IMR-90 (cell line): ENCODE measurements around the gene TPGS1. TPM values are rescaled to one million over a fixed set of nuclear protein-coding genes. Genes with fewer than 3 reads are reported as not detected.

Source experiments
- ATAC-seq: fragments of 200-7000 bp; cut with Tn5 transposase; 2 replicates; pipeline ENCODE4 v1.9.1; 2020; ENCODE audit warnings: low read depth, mild to moderate bottlenecking, moderate library complexity
- BruUV-seq: library from RNA; stranded (reverse); fragments of 400-500 nt; replicated peaks from 2 replicates; lab custom pipeline; 2021; lab: Mats Ljungman, UMichigan
- CTCF ChIA-PET: fragments of 300-600 bp; formaldehyde crosslinking; extraction: SDS; loops from one replicate; lab custom pipeline; 2021; ENCODE audit warnings: antibody characterized with exemption; lab: Yijun Ruan, JAX
- POLR2A ChIA-PET: fragments of 300-600 bp; sonication (Branson Sonifier 250); formaldehyde crosslinking; loops from one replicate; lab custom pipeline; 2022; ENCODE audit warnings: antibody characterized with exemption; ENCODE audit not compliant: unreplicated experiment; lab: Charles Lee
- DNase-seq: peaks from one replicate; pipeline ENCODE4 v3.0.0; 2013
- H2AFZ ChIP-seq: replicated peaks from 2 replicates; pipeline ENCODE3; 2013; ENCODE audit warnings: low read length, mild to moderate bottlenecking; ENCODE audit not compliant: poor library complexity
- H2AK5ac ChIP-seq: 2 replicates; pipeline ENCODE4 v1.6.1; 2013; ENCODE audit warnings: low read depth, low read length, inconsistent platforms
- H2AK9ac ChIP-seq: replicated peaks from 2 replicates; pipeline ENCODE3; 2013; ENCODE audit warnings: mild to moderate bottlenecking, low read depth, low read length, moderate library complexity; ENCODE audit not compliant: poor library complexity
- H2BK120ac ChIP-seq: 2 replicates; pipeline ENCODE4 v1.6.1; 2013; ENCODE audit warnings: low read depth, low read length, inconsistent platforms
- H2BK15ac ChIP-seq: 3 replicates; pipeline ENCODE4 v1.6.1; 2013; ENCODE audit warnings: low read depth, low read length, inconsistent platforms
- H2BK20ac ChIP-seq: 2 replicates; pipeline ENCODE4 v1.6.1; 2013; ENCODE audit warnings: low read depth, mild to moderate bottlenecking, inconsistent platforms, low read length, moderate library complexity
- H2BK5ac ChIP-seq: 2 replicates; pipeline ENCODE4 v1.6.1; 2013; ENCODE audit warnings: mild to moderate bottlenecking, low read depth, low read length, inconsistent platforms; ENCODE audit not compliant: poor library complexity, severe bottlenecking
- H3K14ac ChIP-seq: replicated peaks from 2 replicates; pipeline ENCODE4 v1.6.1; 2013; ENCODE audit warnings: low read depth, low read length, inconsistent platforms
- H3K18ac ChIP-seq: 2 replicates; pipeline ENCODE4 v1.6.1; 2013; ENCODE audit warnings: low read depth, low read length, control low read depth
- H3K23ac ChIP-seq: 2 replicates; pipeline ENCODE4 v1.6.1; 2013; ENCODE audit warnings: low read depth, low read length, inconsistent platforms
- H3K27ac ChIP-seq: 2 replicates; pipeline ENCODE4 v1.5.1; 2013; ENCODE audit warnings: mild to moderate bottlenecking, control low read depth, low read length; ENCODE audit not compliant: insufficient read depth
- H3K27me3 ChIP-seq: 2 replicates; pipeline ENCODE4 v1.6.1; 2013; ENCODE audit warnings: low read length; ENCODE audit not compliant: control insufficient read depth, insufficient read depth
- H3K36me3 ChIP-seq: 2 replicates; pipeline ENCODE4 v1.6.1; 2013; ENCODE audit warnings: low read length, mixed read lengths; ENCODE audit not compliant: control insufficient read depth, insufficient read depth
- H3K4ac ChIP-seq: 2 replicates; pipeline ENCODE4 v1.6.1; 2013; ENCODE audit warnings: low read depth, low read length, inconsistent platforms
- H3K4me1 ChIP-seq: 2 replicates; pipeline ENCODE4 v1.6.1; 2013; ENCODE audit warnings: low read length, mixed read lengths; ENCODE audit not compliant: control insufficient read depth, insufficient read depth
- H3K4me2 ChIP-seq: 2 replicates; pipeline ENCODE4 v1.6.1; 2013; ENCODE audit warnings: low read depth, mild to moderate bottlenecking, control low read depth, low read length, moderate library complexity
- H3K4me3 ChIP-seq: 2 replicates; pipeline ENCODE4 v1.5.1; 2013; ENCODE audit warnings: low read depth, mild to moderate bottlenecking, control low read depth, low read length, moderate library complexity; ENCODE audit not compliant: insufficient read depth
- H3K56ac ChIP-seq: 2 replicates; pipeline ENCODE4 v1.6.1; 2013; ENCODE audit warnings: low read length, inconsistent platforms; ENCODE audit not compliant: insufficient read depth; ENCODE audit errors: extremely low read depth
- H3K79me1 ChIP-seq, 2 experiments: 2 replicates each; pipeline ENCODE4 v1.6.1; 2013; ENCODE audit warnings: low read length in 2 of 2, inconsistent platforms in 1 of 2, low read depth in 1 of 2
- H3K9ac ChIP-seq: 2 replicates; pipeline ENCODE4 v1.6.1; 2013; ENCODE audit warnings: low read depth, low read length, control low read depth
- H3K9me1 ChIP-seq: 2 replicates; pipeline ENCODE4 v1.6.1; 2013; ENCODE audit warnings: low read length, inconsistent platforms; ENCODE audit not compliant: insufficient read depth
- H3K9me3 ChIP-seq: 2 replicates; pipeline ENCODE4 v1.6.1; 2013; ENCODE audit warnings: low read length; ENCODE audit not compliant: control insufficient read depth, insufficient read depth
- H4K20me1 ChIP-seq: 2 replicates; pipeline ENCODE4 v1.6.1; 2013; ENCODE audit warnings: low read length, inconsistent platforms; ENCODE audit not compliant: insufficient read depth
- H4K5ac ChIP-seq: 2 replicates; pipeline ENCODE4 v1.6.1; 2013; ENCODE audit warnings: mild to moderate bottlenecking, low read depth, low read length, control low read depth
- H4K8ac ChIP-seq, 2 experiments: 2 replicates each; pipeline ENCODE4 v1.6.1; 2013; ENCODE audit warnings: low read depth in 2 of 2, low read length in 2 of 2, control low read depth in 1 of 2, inconsistent platforms in 1 of 2
- H4K91ac ChIP-seq: 2 replicates; pipeline ENCODE4 v1.6.1; 2013; ENCODE audit warnings: low read depth, low read length, inconsistent platforms; ENCODE audit not compliant: insufficient read depth
- BHLHE40 ChIP-seq: fragments of 150-350 bp; IDR thresholded peaks from 2 replicates; pipeline ENCODE4 v1.6.1; 2016; ENCODE audit warnings: mild to moderate bottlenecking, low read depth, low read length
- CHD1 ChIP-seq: IDR thresholded peaks from 2 replicates; pipeline ENCODE4 v1.6.1; 2012; ENCODE audit warnings: low read depth, low read length, improper control_type of control experiment
- MAFK ChIP-seq: IDR thresholded peaks from 2 replicates; pipeline ENCODE4 v1.6.1; 2012; ENCODE audit warnings: low read depth, low read length, improper control_type of control experiment
- NFE2L2 ChIP-seq: fragments of 150-350 bp; IDR thresholded peaks from 2 replicates; pipeline ENCODE4 v1.6.1; 2016; ENCODE audit warnings: low read depth, mild to moderate bottlenecking, low read length
- POLR2A ChIP-seq: IDR thresholded peaks from 2 replicates; pipeline ENCODE4 v1.6.1; 2012; ENCODE audit warnings: mild to moderate bottlenecking, low read depth, low read length
- RAD21 ChIP-seq: IDR thresholded peaks from 2 replicates; pipeline ENCODE4 v1.6.1; 2012; ENCODE audit warnings: low read length, improper control_type of control experiment
- RCOR1 ChIP-seq: IDR thresholded peaks from 2 replicates; pipeline ENCODE4 v1.6.1; 2012; ENCODE audit warnings: mild to moderate bottlenecking, low read length, improper control_type of control experiment; ENCODE audit not compliant: insufficient replicate concordance
- SMC3 ChIP-seq: fragments of 150-350 bp; IDR thresholded peaks from 2 replicates; pipeline ENCODE4 v1.6.1; 2016; ENCODE audit warnings: low read depth, mild to moderate bottlenecking, antibody characterized with exemption, low read length, moderate library complexity
- WGBS, 2 experiments: methylation state at CpG; one replicate each; pipeline versions ENCODE4 v1.1.5 to v1.1.7; 2013; ENCODE audit warnings: missing lambda C conversion rate in 2 of 2; ENCODE audit not compliant: insufficient read length in 1 of 2; ENCODE audit errors: extremely low coverage in 2 of 2; 5-methylcytosine and 5-hydroxymethylcytosine counted together
- dilution Hi-C: fragments of 300-500 bp; cut with HindIII; formaldehyde crosslinking; loops from one replicate; pipeline ENCODE4 v1.14.3; 2018; ENCODE audit warnings: low sequenced_read_pairs; ENCODE audit not compliant: unreplicated experiment
- in situ Hi-C: fragments of 300-500 bp; cut with MboI; formaldehyde crosslinking; loops from 3 replicates; pipeline ENCODE4 v1.14.3; 2019; ENCODE audit warnings: low sequenced_read_pairs, inconsistent platforms, mixed read lengths
- intact Hi-C: fragments of 100-400 bp; cut with micrococcal nuclease; formaldehyde crosslinking; loops from 2 replicates; pipeline ENCODE4 v1.10.0; 2022
- polyA plus RNA-seq, 3 experiments: library from polyadenylated mRNA; depleted of rRNA; stranded (reverse); fragments of >200 nt; gene quantifications; 2 replicates each; pipeline ENCODE4 v1.2.3, GENCODE V29; 2012; ENCODE audit warnings: low replicate concordance in 1 of 3
- total RNA-seq: library from RNA; depleted of rRNA; stranded (reverse); fragments of >200 nt; gene quantifications from 2 replicates; pipeline ENCODE4 v1.2.3, GENCODE V29; 2012
- TF ChIP-seq, protein P1 (sequence below): fragments of 150-350 bp; IDR thresholded peaks from 2 replicates; pipeline ENCODE4 v1.6.1; 2017; ENCODE audit warnings: mild to moderate bottlenecking, antibody characterized with exemption, low read length, low read depth
- TF ChIP-seq, protein P2 (sequence below): conservative IDR thresholded peaks from 2 replicates; pipeline ENCODE4 v1.5.1; 2012; ENCODE audit warnings: mild to moderate bottlenecking, low read depth, low read length, improper control_type of control experiment

The TPGS1 gene
- total and polyA plus RNA-seq, 2 of the 4 experiments (the other 2 are of a cell fraction) = 2.7 to 6.3 TPM

DNA sequence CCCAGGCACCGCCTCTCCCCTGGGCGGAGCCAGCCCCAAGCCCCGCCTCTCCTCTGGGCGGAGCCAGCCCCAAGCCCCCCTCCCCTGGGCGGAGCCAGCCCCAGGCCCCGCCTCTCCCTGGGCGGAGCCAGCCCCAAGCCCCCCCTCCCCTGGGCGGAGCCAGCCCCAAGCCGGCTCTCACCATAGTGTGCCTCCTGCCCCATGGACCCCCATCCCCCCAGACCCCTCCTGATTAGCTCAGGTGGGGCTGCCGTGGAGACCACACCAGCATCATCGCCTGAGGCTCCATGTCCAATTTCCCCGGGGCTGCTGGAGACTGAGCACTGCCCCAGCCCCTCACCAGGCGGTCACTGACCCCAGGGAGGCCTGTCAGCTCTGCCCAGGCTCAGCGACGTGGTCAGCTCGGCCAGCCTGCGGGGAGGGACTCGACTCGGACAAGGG is 15.2 kb upstream of the TPGS1 start:
- H4K91ac ChIP-seq = no peak overlapping the region
- POLR2A ChIA-PET = interaction anchor here (0.6 kb wide), 1 partner anchor 20 kb away, joined by 3 read pairs; no protein-coding TSS in a partner anchor
- in situ Hi-C loops = no loop called here
- H3K4me2 ChIP-seq = no peak overlapping the region
- no peak overlapping the region for H3K18ac ChIP-seq
- no peak overlapping the region for H4K5ac ChIP-seq
- no peaks in the 10 kb centered on the region for H4K20me1 ChIP-seq
- WGBS, 2 experiments = 76% methylated on average over 5 of the region's 19 CpGs; no CpG with 5 or more reads in 1 of the 2 experiments
- H3K27ac ChIP-seq = no peak overlapping the region
- H3K9me1 ChIP-seq = peaks cover 4% of the 10 kb centered on the region; the same call in 1 of the 2 replicates
- H3K14ac ChIP-seq = no peak overlapping the region
- no peak overlapping the region for H3K4ac ChIP-seq
- no peak overlapping the region for H2AK5ac ChIP-seq
- H2BK5ac ChIP-seq = no peak overlapping the region
- intact Hi-C loops = no loop called here
- no peak overlapping the region for H2AK9ac ChIP-seq
- no peak overlapping the region for H3K23ac ChIP-seq
- no peak overlapping the region for H2BK15ac ChIP-seq
- DNase-seq (no peak), ATAC-seq (no peak)
- CTCF ChIA-PET = no interaction called here
- no peak overlapping the region for H3K56ac ChIP-seq
- dilution Hi-C loops = no loop called here
- no peak overlapping the region for H3K9ac ChIP-seq
- H2AFZ ChIP-seq = no peak overlapping the region
- H3K4me1 ChIP-seq = peaks cover 4% of the 10 kb centered on the region; the same call in 1 of the 2 replicates
- H2BK20ac ChIP-seq = no peak overlapping the region
- no TSS peak for BruUV-seq
- H3K4me3 ChIP-seq = no peak overlapping the region
- no peak overlapping the region for H2BK120ac ChIP-seq
- no peak overlapping the region for H4K8ac ChIP-seq
- H3K36me3 ChIP-seq = no peaks in the 10 kb centered on the region
- H3K27me3 ChIP-seq = peaks cover 6% of the 10 kb centered on the region; the same call in 1 of the 2 replicates
- H3K79me1 ChIP-seq = peaks cover 0 to 7% of the 10 kb centered on the region in 2 experiments; a peak in 1 of 4 replicates
- H3K9me3 ChIP-seq = no peaks in the 10 kb centered on the region
- TF ChIP-seq BHLHE40 (no peak), RCOR1 (no peak), CHD1 (no peak), POLR2A (no peak), MAFK (no peak), NFE2L2 (no peak), SMC3 (no peak), RAD21 (no peak)
- TF ChIP-seq, protein P1, sequence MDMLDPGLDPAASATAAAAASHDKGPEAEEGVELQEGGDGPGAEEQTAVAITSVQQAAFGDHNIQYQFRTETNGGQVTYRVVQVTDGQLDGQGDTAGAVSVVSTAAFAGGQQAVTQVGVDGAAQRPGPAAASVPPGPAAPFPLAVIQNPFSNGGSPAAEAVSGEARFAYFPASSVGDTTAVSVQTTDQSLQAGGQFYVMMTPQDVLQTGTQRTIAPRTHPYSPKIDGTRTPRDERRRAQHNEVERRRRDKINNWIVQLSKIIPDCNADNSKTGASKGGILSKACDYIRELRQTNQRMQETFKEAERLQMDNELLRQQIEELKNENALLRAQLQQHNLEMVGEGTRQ = no peak
- TF ChIP-seq, protein P2, sequence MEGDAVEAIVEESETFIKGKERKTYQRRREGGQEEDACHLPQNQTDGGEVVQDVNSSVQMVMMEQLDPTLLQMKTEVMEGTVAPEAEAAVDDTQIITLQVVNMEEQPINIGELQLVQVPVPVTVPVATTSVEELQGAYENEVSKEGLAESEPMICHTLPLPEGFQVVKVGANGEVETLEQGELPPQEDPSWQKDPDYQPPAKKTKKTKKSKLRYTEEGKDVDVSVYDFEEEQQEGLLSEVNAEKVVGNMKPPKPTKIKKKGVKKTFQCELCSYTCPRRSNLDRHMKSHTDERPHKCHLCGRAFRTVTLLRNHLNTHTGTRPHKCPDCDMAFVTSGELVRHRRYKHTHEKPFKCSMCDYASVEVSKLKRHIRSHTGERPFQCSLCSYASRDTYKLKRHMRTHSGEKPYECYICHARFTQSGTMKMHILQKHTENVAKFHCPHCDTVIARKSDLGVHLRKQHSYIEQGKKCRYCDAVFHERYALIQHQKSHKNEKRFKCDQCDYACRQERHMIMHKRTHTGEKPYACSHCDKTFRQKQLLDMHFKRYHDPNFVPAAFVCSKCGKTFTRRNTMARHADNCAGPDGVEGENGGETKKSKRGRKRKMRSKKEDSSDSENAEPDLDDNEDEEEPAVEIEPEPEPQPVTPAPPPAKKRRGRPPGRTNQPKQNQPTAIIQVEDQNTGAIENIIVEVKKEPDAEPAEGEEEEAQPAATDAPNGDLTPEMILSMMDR = no peak
